Naive B cell (primary cell): ENCODE measurements around the gene LSM3. TPM values are rescaled to one million over a fixed set of nuclear protein-coding genes. Genes with fewer than 3 reads are reported as not detected.

Source experiments
- ATAC-seq, 2 donors: fragments of 150-1000 bp; cut with Tn5 transposase; 2 replicates each; pipeline ENCODE4 v1.10.0; 2021; ENCODE audit warnings: low read depth in 2 of 2, mild to moderate bottlenecking in 2 of 2, moderate library complexity in 2 of 2
- DNase-seq: peaks from one replicate; pipeline ENCODE4 v3.0.0; 2022
- H3K27ac Mint-ChIP-seq, 6 donors: one replicate each; pipeline ENCODE4 v1.8.0; 2020 to 2022; ENCODE audit warnings: mild to moderate bottlenecking in 6 of 6, mixed read lengths in 6 of 6, moderate library complexity in 5 of 6, inconsistent platforms in 2 of 6
- H3K27me3 Mint-ChIP-seq, 3 donors: one replicate each; pipeline ENCODE4 v1.8.0; 2021 to 2022; ENCODE audit warnings: mixed read lengths in 3 of 3, mild to moderate bottlenecking in 1 of 3
- H3K36me3 Mint-ChIP-seq, 2 donors: one replicate each; pipeline ENCODE4 v1.8.0; 2020 to 2022; ENCODE audit warnings: mixed read lengths in 2 of 2, inconsistent platforms in 1 of 2, mild to moderate bottlenecking in 1 of 2
- H3K4me1 Mint-ChIP-seq, 3 donors: one replicate each; pipeline ENCODE4 v1.8.0; 2020 to 2022; ENCODE audit warnings: mixed read lengths in 3 of 3, inconsistent platforms in 1 of 3, mild to moderate bottlenecking in 1 of 3, moderate library complexity in 1 of 3
- H3K4me3 Mint-ChIP-seq, 8 donors: one replicate each; pipeline ENCODE4 v1.8.0; 2020 to 2022; ENCODE audit warnings: mild to moderate bottlenecking in 8 of 8, mixed read lengths in 8 of 8, moderate library complexity in 8 of 8, inconsistent platforms in 2 of 8
- H3K9me3 Mint-ChIP-seq, 7 donors: one replicate each; pipeline ENCODE4 v1.8.0; 2020 to 2022; ENCODE audit warnings: mixed read lengths in 7 of 7, mild to moderate bottlenecking in 5 of 7, inconsistent platforms in 2 of 7, moderate library complexity in 1 of 7
- polyA plus RNA-seq, 6 donors: library from polyadenylated mRNA; unstranded; fragments of 300-500 nt; fragmentation: Illumina TruSeq; gene quantifications; one replicate each; pipeline ENCODE4 v1.2.3, GENCODE V29; 2021; ENCODE audit warnings: low read depth in 6 of 6

Gene LSM3
- polyA plus RNA-seq, 6 donors from 2014 or later, result 23.5 to 41.6 (median 31.2) TPM

DNA sequence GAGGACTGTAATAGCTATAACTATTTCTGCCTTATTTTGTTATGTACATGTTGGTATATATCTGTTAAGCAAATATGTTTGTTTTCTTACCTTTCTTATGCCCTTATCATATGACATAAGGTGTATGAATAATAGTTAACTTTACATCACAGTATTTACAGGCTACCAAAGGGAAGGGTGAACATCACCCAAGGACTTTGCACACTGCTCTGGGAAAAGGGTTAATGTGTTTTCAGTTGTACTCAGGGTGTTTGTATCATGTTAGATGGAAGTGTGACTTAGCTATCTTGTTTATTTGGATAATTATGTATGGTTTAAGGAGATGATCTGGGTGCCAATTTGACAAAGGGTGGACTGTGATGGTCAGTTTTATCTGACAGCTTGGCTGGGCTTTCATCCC, 60.3 kb downstream of the LSM3 start:
- H3K27me3 Mint-ChIP-seq, result peaks cover 9 to 39% (median 27%) of the 10 kb centered on the region in 3 donors
- no peak overlapping the region for H3K27ac Mint-ChIP-seq
- H3K4me3 Mint-ChIP-seq, result no peak overlapping the region
- peaks cover 4 to 7% of the 10 kb centered on the region in 2 donors for H3K36me3 Mint-ChIP-seq
- H3K4me1 Mint-ChIP-seq, result no peaks in the 10 kb centered on the region
- ATAC-seq (no peak), DNase-seq (no peak)
- H3K9me3 Mint-ChIP-seq, result peaks cover 0 to 11% (median 4%) of the 10 kb centered on the region in 7 donors

DNA sequence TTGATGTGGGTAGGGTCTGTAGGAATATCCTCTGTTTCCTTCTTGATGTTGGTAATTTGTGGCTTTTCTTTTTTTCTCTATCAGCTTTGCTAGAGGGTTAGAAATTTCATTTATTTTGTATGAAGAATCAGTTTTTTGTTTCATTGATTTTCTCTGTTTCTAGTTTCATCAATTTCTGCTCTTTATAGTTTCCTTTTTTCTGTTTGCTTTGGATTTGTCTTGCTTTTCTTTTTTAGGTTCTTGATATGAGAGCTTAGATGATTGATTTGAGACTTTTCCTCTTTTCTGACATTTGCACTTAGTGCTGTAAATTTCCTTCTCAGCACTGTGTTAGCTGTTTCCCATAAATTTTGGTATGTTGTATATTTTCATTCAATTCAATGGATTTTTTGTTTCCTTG, 61.3 kb downstream of the LSM3 start:
- H3K4me1 Mint-ChIP-seq, result no peaks in the 10 kb centered on the region
- H3K27ac Mint-ChIP-seq, result peak overlapping the region in 3 of 6 donors; percentile 54 to 63 (median 54)
- H3K9me3 Mint-ChIP-seq, result peaks cover 0 to 3% (median 2%) of the 10 kb centered on the region in 7 donors
- peaks cover 8 to 40% (median 24%) of the 10 kb centered on the region in 3 donors for H3K27me3 Mint-ChIP-seq
- no peak overlapping the region for H3K4me3 Mint-ChIP-seq
- ATAC-seq (no peak), DNase-seq (no peak)
- peaks cover 0 to 5% of the 10 kb centered on the region in 2 donors for H3K36me3 Mint-ChIP-seq

DNA sequence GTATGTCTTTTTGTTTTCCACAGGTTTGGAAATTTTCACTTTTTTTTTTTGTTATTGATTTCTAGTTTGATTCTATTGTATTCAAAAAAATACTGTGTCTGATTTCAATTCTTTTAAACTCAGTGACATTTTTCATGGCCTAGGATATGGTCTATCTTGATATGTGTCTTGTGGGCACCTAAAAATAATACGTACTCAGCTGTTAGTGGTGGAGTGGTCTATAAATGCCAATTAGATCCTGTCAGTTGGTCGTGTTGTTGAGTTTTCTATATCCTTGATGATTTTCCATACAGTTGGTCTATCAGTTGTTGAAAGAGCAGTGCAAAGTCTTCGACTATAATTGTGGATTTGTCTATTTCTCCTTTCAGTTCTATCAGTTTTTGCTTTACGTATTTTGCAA, 61.7 kb downstream of the LSM3 start:
- ATAC-seq (no peak), DNase-seq (no peak)
- peaks cover 4 to 35% (median 20%) of the 10 kb centered on the region in 3 donors for H3K27me3 Mint-ChIP-seq
- no peaks in the 10 kb centered on the region for H3K4me1 Mint-ChIP-seq
- peaks cover 0 to under 1% of the 10 kb centered on the region in 2 donors for H3K36me3 Mint-ChIP-seq
- H3K9me3 Mint-ChIP-seq, result peaks cover 0 to 2% (median 0%) of the 10 kb centered on the region in 7 donors
- H3K27ac Mint-ChIP-seq, result no peak overlapping the region
- H3K4me3 Mint-ChIP-seq, result no peak overlapping the region

DNA sequence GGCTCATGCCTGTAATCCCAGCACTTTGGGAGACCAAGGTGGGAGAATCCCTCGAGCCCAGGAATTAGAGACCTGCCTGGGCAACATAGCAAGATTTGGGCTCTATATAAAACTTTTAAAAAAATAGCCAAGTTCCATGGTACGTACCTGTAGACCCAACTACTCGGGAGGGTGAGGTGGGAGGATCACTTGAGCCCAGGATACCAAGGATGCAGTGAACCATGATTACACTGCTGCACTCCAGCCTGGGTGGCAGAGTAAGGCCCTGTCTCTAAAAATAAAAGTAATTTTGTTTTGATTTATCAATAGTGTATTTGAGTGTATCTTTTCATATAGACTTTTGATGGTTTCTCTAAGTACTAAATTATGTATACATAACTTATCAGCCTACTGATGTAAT, 63.1 kb downstream of the LSM3 start:
- Mint-ChIP-seq H3K36me3 (no peaks in the 10 kb centered on the region), H3K27ac (no peak overlapping the region), H3K9me3 (no peaks in the 10 kb centered on the region), H3K27me3 (peaks cover 4 to 34% (median 26%) of the 10 kb centered on the region in 3 donors), H3K4me3 (no peak overlapping the region), H3K4me1 (no peaks in the 10 kb centered on the region)
- no peak for ATAC-seq
- DNase-seq, result no peak

DNA sequence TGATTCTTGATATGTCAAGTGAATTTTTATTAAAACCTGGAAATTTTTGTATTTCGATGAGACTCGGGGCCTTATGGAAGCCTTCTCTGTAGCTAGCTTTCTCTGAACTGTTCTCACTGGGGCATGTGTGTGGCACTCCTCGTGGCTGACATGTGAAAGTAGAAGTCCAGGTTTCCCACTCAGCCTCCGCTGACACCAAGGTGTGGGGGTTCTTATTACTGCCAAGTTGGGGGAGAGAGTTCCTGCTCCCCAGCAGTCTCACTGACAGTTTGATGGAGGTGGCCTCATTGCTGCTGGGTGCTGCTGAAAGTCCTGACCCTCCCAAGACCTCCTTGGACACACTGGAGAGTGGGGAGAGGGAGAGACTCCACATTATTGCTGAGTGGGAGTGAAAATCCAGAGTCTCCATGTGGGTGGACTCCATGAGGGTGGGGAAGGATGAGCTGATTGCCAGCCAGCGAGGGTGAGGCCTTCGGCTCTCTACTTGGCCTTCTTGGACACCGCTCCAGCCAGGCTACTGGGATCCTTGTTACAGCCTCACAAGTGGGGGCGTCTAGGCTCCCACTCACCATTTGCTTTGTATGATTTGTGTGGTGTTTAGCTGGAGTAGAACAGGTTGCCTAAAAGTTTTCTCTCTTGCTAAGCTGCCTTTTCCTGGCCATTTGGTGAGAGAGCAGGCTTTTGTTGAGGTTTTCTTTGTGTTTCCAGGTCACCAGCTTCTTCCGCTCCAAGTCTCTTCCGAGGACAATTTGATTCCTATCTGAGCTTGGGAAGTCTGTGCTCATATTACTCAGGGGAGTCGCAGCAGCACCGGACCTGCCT, 64.1 kb downstream of the LSM3 start:
- ATAC-seq, result no peak
- no peak overlapping the region for H3K27ac Mint-ChIP-seq
- peaks cover 4 to 34% (median 26%) of the 10 kb centered on the region in 3 donors for H3K27me3 Mint-ChIP-seq
- H3K4me3 Mint-ChIP-seq, result no peak overlapping the region
- no peaks in the 10 kb centered on the region for H3K4me1 Mint-ChIP-seq
- no peak for DNase-seq
- no peaks in the 10 kb centered on the region for H3K36me3 Mint-ChIP-seq
- H3K9me3 Mint-ChIP-seq, result no peaks in the 10 kb centered on the region

DNA sequence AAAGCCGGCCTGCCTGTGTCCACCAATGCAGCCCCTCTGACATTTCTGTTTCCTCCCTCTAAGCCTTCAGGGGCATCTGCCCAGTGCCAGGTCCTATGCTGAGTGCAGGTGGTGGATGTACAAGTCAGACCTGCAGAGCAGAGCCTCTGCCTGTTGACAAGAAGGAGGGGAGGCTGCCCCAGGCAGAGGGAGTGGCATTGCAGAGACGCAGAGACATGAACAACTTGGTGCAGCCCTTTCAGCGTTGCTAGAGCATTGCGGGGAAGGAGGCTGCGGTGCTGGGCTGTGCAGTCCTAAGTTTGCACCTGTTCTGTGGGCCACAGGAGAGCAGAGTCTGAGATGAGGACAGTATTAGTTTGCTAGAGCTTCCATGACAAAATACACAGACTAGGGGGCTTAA, 65.2 kb downstream of the LSM3 start:
- H3K4me1 Mint-ChIP-seq, result no peaks in the 10 kb centered on the region
- H3K27ac Mint-ChIP-seq, result no peak overlapping the region
- H3K27me3 Mint-ChIP-seq, result peaks cover 4 to 41% (median 26%) of the 10 kb centered on the region in 3 donors
- ATAC-seq, result no peak
- H3K36me3 Mint-ChIP-seq, result no peaks in the 10 kb centered on the region
- no peak overlapping the region for H3K4me3 Mint-ChIP-seq
- no peak for DNase-seq
- no peaks in the 10 kb centered on the region for H3K9me3 Mint-ChIP-seq

DNA sequence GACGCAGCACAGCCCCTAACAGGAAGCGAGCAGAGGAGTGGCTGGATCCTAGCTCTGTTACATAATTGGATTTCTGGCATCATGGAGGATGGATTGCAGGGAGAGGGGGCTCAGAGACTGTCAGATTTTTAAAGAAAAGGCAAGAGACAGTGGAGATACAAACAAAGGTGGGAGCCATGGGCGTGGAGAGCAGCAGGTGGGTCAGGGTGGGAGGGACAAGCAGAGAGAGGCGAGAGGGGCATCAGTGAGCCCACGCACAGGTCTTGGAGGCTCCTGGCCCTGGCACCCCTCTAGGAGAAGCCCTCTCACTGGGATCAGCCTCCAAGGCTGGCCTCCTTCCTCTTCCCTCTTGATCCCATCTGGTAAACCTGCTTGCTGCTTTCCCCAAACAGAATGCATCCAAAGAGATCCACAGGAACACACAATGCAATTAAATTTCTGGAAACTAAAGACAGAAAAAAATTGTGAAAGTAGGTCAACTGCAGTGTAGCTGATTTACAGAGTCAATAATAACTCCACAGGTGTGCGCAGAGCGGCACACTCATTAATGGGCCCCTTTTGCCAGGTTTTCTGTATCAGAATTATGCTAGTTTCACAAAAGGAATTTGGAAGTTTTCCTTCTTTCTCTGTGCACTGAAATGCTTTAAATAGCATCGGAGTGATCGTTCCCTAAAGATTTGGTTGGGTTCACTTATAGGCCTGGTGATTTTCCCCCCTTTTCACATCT, 66.1 kb downstream of the LSM3 start:
- ATAC-seq, result no peak

DNA sequence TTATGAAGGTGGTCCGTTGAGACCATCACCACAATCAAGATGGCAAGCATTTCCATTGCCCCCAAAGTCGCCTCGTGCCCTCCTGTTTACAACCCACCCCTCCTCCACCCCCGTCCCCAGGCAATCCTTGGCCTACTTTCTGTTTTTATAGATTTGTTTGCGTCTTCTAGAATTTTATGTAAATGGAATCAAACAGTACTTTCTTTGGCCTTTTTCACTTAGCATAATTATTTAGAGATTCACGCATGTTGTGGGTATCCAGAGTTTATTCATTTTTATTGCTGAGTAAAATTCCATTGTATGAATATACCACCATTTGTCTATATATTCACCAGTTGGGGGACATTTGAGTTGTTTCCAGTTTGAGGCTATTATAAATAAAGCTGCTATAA, 66.6 kb downstream of the LSM3 start:
- H3K9me3 Mint-ChIP-seq, result no peaks in the 10 kb centered on the region
- H3K4me1 Mint-ChIP-seq, result no peaks in the 10 kb centered on the region
- no peak for DNase-seq
- H3K27ac Mint-ChIP-seq, result no peak overlapping the region
- no peaks in the 10 kb centered on the region for H3K36me3 Mint-ChIP-seq
- H3K4me3 Mint-ChIP-seq, result no peak overlapping the region
- H3K27me3 Mint-ChIP-seq, result peaks cover 4 to 42% (median 26%) of the 10 kb centered on the region in 3 donors
- no peak for ATAC-seq

More for the DNA sequence above, 66.1 kb downstream of the LSM3 start:
- no peaks in the 10 kb centered on the region for H3K4me1 Mint-ChIP-seq
- H3K27me3 Mint-ChIP-seq, result peaks cover 4 to 42% (median 26%) of the 10 kb centered on the region in 3 donors
- no peak overlapping the region for H3K4me3 Mint-ChIP-seq
- H3K9me3 Mint-ChIP-seq, result no peaks in the 10 kb centered on the region
- DNase-seq, result no peak
- H3K36me3 Mint-ChIP-seq, result no peaks in the 10 kb centered on the region
- H3K27ac Mint-ChIP-seq, result no peak overlapping the region

DNA sequence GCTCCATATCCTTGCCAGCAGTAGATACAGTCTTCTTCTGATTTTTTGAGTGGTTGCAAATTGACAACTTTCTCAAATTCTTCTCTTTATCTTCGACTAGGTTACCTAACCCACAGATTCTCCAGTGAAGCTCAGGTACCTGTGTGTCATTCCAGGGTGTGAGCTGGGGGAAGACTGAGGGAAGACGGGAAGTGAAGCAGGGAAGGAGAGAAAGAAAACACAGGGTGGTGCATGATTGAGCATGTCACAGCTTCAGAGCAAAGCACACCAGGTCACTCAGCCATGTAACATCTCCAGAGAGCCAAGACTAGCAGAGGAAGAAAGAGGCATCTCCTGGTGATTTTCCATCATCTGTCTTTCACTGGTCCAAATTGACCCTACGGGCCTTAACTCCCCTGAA, 67.2 kb downstream of the LSM3 start:
- H3K4me3 Mint-ChIP-seq, result no peak overlapping the region

DNA sequence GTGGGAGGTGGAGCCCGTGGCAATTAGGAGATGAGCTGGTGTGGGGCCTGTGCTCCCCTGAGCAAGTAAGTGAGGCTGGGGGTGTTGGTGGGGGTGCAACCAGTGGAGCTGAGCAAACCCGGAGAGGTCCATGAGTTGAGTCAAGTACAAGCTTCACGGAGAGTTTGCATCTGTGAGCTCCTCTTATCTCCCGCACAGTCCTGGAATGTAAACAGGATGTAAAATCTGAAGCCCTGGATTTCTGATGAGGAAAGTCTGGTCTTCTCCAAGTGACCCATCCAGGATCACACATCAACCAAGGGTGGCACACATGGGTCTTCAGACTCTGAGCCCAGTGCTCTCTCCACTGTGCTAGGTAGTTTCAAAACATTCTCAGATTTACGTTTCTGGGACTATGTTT, 67.8 kb downstream of the LSM3 start:
- H3K36me3 Mint-ChIP-seq, result no peaks in the 10 kb centered on the region
- H3K27me3 Mint-ChIP-seq, result peaks cover 4 to 42% (median 26%) of the 10 kb centered on the region in 3 donors
- no peaks in the 10 kb centered on the region for H3K4me1 Mint-ChIP-seq
- H3K27ac Mint-ChIP-seq, result no peak overlapping the region
- ATAC-seq (no peak), DNase-seq (no peak)
- no peaks in the 10 kb centered on the region for H3K9me3 Mint-ChIP-seq
- no peak overlapping the region for H3K4me3 Mint-ChIP-seq

More for the DNA sequence above, 67.2 kb downstream of the LSM3 start:
- Mint-ChIP-seq H3K9me3 (no peaks in the 10 kb centered on the region), H3K36me3 (no peaks in the 10 kb centered on the region), H3K4me1 (no peaks in the 10 kb centered on the region), H3K27me3 (peaks cover 4 to 42% (median 26%) of the 10 kb centered on the region in 3 donors), H3K27ac (no peak overlapping the region)
- DNase-seq (no peak), ATAC-seq (no peak)

DNA sequence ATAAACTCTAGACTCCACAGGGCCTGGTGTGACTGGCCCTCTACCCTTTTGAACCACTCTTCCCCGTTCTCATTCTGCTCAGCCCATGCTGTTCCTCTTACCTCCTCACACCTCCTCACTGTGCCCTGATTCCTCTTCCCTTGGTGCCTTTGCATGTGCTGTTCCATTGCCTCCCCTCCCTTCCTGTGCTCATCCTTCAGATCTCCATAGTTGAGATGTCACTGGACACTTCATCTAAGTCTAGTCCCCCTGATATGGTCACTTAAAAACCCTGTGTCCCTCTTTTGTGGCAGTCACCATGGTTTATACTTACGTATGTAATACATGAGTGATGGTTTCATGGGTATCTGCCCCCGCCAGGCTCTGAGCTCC, 69.8 kb downstream of the LSM3 start:
- Mint-ChIP-seq H3K4me1 (no peaks in the 10 kb centered on the region), H3K4me3 (no peak overlapping the region), H3K27me3 (peaks cover 4 to 29% (median 25%) of the 10 kb centered on the region in 3 donors), H3K9me3 (no peaks in the 10 kb centered on the region), H3K36me3 (no peaks in the 10 kb centered on the region), H3K27ac (no peak overlapping the region)
- ATAC-seq (no peak), DNase-seq (no peak)

DNA sequence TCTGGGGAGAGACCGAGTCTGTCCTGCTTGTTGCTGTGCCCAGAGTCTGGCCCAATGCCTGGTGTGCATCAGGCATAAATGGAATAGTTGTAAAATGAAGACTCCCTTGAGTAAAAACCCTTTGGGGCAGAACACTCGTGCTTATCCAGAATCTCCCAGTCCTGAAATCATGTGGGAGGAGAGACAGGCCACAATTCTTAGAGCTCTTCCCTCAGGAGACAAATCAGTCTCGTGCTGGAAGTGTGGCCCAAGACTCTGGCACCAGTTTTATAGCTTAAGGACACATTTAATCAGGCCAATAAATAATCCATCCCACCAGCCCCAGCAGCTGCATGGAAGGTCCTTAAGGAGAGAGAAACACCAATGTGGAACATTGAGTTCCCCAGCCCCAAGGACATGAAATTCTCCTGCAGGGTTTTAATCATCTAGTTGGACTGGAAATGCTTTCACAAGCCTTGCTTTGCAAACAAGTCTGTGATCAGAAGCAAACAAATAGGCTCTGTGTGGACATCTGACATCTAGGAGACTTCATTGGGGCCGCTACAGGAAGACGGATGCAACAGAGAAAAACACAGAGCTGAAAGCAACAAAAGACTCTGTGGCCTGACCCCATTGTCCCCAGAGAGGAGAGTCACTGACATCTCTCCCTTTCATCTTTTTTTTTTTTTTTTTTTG, 70.4 kb downstream of the LSM3 start:
- H3K27me3 Mint-ChIP-seq, result peaks cover 4 to 25% (median 21%) of the 10 kb centered on the region in 3 donors
- no peak for DNase-seq
- no peak overlapping the region for H3K27ac Mint-ChIP-seq
- H3K4me1 Mint-ChIP-seq, result no peaks in the 10 kb centered on the region
- H3K36me3 Mint-ChIP-seq, result no peaks in the 10 kb centered on the region
- no peak for ATAC-seq
- H3K4me3 Mint-ChIP-seq, result no peak overlapping the region
- no peaks in the 10 kb centered on the region for H3K9me3 Mint-ChIP-seq
